Activated CD4-positive, alpha-beta T cell treated with anti-CD3 and anti-CD28 coated beads, Interleukin-2, Interleukin-6, amounts not matched to agents 100 ng/mL and 50 ng/mL, durations not matched to agents 16 hours and 8 hours (primary cell): ENCODE measurements around the gene OR6C76.
"Not testable (repeated sequence)": the region's sequence is repeated elsewhere in the genome, so short reads cannot be mapped to it uniquely, and the experiment has no call there.

Experiments
- DNase-seq: peaks from one replicate; pipeline ENCODE4 v3.0.0-alpha.2; 2020

OR6C76 gene

DNA sequence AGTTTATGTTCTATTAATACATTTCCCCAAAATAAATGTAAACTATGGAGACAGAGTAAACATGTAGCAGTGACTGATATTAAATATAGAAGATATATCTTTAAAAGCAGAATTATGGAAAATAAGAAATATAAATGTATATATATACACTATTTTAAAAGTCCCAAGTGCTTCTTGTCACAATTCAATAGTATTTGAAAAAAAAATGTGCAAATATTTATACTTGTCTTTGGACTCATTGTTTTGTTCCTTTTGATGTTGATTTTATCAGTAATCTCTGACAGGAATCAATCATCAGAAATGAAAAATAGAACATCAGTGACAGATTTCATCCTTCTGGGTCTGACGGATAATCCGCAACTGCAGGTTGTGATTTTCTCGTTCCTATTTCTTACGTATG lies at the start of gene OR6C76:
TSS of gene OR6C76 (plus strand) at position 301 of the 400 bp plus-strand sequence. CDS start at position 301, 0 bp downstream.
- no peak for DNase-seq

DNA sequence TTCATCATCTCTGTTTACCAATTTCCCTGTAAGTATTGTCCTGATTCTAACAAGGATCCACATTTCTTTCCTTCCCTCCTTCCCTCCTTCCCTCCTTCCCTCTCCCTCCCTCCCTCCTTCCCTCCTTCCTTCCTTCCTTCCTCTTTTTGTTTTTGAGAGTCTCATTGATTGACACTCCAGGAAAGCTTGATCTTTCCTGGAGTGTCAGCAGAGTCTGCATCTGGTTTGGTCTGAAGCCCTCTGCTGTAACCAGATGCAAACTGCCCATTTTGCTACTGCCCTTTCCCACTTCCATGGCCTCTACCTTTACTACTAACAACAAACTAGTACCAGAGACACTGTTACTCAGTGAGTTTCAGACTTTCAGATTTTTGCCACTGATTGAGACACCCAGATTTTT lies 40.2 kb upstream of the OR6C76 start:
- no peak for DNase-seq

DNA sequence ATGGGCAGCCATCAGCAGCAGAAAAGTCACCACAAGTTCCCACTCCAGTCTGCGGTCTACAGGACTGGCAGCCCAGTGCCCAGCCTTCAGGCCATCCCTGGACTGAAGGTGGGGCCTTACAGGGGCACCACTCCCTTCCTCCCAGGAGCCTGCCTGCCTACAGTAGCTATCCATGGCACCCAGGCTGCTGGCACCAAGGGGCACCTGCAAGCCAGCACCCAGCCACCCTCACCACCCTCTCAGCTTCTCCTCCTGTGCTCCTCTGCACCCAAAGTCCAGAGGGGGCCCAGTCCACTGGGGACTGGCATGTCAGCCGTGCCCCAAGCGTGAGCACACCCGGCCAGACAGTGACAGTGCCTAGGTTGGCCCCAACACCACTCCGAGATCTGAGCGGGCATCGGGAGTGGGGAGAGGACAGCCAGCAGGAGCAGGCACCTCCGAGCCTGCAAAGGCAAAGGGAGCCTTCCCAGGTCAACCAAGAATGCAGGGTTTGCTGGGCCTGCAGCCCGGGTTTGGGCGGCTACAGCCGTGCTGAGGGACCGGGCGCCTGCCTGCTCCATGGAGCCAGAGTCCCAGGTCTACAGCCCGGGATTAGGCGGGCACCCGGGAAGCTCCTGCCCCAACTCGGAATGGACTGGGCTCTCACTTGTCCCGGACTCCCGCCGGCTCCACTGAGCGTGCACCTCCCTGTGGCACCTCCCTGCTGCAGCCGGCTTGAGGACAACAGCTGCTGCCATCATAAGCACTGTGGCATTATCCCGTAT lies 33.8 kb upstream of the OR6C76 start:
- no peak for DNase-seq

DNA sequence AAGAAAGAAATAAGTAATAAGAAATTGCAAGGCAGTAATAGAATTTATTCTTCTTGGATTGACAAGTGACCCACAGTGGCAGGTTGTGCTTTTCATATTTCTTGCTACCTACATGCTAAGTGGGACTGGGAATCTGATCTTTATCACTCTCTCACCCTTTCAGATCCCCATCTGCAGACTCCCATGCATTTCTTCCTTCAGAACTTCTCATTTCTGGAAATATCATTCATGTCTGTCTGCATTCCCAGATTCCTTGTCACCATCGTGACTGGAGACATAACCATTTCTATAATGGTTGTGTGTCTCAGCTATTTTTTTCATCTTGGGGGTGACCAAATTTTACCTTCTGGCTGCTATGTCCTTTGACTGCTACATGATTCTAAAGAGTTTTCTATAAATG lies 29.7 kb upstream of the OR6C76 start:
- DNase-seq: no peak

DNA sequence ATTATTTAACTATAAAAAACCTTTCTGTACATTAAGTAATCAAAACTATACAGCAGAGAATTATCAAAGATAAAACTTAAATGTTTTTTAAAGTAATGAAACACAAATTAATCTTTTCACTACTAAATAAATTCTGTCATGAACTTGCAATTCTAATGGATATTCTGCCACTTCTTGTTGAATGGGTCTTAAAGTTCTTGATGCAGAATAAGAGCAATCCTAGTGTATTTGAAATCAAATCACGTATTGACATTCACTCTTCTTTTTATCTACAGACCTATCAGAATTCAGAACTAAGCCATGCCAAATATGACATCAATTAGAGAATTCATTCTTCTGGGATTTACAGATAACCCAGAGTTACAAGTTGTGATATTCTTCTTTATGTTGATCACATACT lies 25.8 kb upstream of the OR6C76 start, which contains the start of gene OR6C65:
TSS of gene OR6C65 (plus strand) at position 301 of the 400 bp plus-strand sequence. CDS start at position 301, 0 bp downstream.
- no peak for DNase-seq

DNA sequence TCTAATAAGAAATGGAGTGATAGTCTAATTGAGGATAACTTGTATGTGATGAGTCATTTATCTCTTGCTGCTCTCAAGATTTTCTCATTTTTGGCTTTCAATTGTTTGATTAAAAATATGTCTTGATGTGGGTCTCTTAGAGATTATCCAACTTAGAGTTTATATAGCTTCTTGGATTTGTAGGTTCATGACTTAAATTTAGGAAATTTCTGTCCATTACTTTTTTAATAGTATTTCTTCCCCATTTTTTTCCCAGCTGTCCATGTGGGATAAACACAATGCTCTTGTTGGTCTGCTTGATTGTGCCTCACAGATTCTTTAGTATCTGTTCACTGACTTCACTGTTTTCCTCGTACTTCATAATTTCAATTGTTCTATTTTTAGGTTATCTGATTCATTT lies 18.2 kb upstream of the OR6C76 start:
- DNase-seq: no peak

DNA sequence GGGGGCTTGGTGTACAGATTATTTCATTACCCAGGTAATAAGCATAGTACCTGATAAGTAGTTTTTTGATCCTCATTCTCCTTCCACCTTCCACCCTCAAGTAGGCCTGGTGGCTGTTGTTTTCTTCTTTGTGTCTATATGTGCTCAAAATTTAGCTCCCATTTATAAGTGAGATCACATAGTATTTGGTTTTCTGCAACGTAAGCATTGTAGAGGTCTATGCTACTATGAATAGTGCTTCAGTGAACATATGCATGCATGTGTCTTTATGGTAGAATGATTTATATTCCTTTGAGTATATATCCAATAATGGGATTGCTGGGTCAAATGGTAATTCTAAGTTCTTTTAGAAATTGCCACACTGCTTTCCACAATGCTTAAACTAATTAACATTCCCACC lies 16.9 kb upstream of the OR6C76 start:
- DNase-seq: not testable (repeated sequence)

DNA sequence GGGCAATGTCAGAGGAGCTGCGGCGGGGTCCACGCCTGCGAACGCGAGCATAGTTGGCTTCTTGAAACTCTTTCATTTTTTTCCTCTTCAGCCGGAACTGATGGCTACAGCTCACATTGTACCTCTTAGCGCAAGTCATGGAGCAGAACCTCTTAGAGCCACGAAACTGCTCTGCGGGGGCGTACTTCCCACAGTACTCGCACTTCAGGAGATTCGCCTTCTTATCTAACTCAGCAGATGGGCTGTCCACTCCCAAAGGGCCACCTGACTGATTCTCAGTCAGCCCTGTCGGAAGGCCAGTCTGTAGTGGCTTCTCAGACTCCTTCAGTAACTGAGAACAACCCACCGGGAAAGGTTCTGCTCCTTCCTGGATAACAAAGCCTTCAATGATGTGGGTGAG lies 13.9 kb upstream of the OR6C76 start:
- not testable (repeated sequence) for DNase-seq

DNA sequence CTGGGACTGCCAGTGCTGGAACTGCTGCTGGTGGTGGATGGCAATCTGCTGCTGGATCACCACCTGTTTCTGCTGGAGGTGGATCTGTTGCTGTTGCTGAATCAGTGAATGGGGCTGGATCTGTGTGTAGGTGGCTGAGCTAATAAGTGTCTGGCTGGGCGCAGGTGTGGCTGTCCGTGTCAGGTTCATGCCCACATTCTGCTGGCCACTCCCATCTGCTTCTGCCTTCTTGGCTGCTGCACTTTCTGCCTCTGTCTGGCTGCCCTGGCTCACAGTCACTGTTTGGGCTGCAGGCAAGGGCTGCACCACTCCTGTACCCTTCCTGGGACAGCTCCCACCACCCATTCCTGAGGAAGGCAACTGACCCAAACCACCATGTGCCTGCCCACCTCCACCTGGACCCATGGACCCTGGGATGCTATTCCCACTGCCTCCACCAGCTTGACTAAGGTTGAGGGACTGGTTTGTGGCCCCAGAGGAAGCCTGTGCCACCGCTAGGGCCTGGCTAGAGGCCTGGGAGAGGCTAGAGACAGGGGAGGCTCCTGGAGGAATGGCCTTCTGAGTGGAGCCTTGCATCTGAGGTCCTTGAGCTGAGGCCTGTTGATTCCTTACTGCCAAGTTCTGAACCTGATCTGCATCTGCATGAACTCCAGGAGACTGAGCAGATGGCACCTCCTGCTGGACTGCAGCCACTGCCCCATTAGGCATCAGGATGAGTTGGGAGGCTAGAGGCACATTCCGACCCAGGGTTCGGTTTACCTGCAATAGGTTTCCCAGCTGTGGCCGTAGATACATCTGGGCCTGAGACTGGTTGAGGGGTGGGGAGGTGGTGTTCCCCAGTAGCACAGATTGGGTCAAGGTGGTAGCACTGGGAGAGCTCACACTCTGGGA lies 12.3 kb upstream of the OR6C76 start:
- DNase-seq: not testable (repeated sequence)

DNA sequence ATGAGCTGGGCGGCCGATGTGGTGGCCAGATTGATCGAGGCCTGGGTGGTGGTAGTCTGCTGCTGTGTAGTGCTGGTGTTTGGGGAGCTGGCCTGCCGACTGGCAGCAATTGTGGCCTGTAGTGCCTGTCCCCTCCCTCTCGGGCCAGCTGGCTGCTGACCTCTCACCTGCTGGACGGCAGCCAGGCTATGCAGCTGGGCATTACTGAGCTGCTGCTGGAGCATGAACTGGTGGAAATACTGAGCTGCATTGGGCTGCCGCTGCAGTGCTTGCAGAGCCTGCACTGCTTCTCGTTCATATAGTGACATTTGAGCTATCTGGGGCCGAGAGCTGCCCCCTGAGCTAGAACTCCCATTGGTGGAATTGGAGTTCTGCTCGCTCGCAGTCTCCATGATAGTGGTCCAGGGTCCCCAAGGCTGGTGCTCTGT lies 11.6 kb upstream of the OR6C76 start:
- DNase-seq: not testable (repeated sequence)

DNA sequence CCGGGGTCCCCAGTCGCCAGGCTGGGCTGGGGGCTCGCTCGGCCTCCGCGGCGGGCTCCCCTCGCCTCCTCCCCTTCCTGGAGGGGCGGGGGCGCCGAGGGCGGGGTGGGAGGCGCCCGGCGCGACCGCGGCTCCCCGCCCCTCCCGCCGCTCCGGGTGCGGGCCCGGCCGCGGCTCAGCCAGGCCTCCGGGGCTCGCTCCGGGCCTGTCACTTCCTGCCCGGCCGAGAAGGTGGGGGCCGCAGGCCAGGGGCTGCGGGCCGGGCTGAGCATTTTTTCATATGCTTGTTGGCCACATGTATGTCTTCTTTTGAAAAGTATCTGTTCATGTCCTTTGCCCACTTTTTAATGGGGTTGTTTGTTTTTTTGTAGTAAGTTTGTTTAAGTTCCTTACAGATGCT lies 11.2 kb upstream of the OR6C76 start:
- DNase-seq: not testable (repeated sequence)

DNA sequence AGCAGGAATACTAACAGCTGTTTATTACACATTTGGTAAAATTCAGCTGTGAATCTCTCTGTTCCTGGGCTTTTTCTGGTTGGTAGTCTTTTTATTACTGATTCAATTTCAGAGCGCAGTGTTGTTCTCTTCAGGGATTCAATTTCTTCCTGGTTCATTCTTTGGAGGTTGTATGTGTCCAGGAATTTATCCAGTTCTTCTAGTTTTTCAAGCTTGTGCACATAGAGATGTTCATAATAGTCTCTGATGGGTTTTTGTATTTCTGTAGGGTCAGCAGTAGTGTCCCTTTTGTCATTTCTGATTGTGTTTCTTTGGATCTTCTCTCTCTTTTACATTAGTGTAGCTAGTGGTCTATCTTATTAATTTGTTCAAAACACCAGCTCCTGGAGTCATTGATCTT lies 9.1 kb upstream of the OR6C76 start:
- DNase-seq: no peak

DNA sequence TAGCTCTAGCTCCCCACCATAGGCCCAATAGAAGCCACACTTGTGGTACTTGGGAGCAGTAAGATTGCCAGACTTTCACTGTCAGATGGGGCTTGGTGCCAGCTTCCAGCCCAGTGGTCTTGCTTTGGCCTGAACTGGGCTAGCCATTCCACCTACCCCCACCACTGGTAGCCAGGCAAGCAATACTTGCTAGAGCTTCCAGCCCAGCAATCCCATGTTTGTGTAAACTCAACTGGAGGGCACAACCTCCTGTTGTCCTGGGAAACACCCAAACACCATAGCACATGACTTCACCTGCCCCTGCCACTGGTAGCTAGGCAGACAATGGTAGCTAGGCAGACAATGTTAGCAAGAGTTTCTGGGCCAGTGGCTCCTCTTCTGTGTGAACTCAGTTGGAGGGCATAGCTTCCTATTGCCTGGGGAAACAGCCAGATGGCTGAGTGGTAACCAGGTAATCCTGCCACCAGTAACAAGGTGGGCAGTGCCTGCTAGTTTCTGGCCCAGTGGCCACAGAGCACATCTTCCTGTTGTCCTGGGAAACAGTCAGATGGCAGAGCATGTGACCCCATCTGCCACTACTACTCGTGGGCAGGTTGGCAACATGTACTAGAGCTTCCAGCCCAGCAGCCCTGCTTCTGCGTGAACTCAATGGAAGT lies 5.6 kb upstream of the OR6C76 start:
- DNase-seq: no peak

DNA sequence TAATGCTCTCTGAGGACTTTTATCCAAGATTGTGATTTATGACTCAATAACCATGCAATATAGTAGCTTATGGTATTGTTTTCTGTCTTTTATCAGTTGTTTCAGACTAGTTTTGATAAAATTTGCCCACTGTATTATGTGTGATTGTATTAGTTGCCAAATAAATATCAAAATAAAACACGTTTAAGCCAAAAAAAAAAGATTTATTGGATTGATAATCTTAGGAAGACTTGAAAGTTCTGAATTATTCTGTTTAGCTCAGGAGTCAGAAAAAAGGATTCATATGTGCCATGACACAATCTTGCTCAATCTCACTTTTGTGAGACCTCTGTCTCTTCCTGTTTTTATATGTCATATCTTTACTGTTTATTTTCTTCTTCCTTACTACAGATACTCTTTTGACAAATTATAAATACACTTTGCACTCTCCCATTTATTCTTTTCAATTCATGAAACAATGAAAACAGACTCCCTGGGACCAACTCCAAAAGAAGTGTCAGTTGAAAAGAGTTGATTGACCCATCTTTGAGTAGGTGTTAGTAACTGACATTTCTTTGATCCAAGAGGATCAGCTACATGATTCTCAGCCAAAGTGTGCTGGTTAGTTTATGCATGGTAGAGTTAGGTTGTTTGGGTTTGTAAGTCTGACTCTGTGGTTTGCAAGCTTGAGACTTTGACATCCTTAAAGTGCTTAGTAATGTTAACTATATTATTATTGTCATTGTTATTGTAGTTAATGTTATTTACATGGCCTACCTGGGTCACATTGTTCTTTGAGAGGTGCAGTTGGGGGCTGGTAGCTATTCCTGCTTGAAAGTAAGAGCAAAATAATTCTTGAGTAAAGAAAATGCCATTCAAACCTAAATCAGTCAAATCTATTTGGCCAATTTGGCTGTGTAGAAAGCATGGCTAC lies 2.5 kb downstream of the OR6C76 start:
- no peak for DNase-seq

DNA sequence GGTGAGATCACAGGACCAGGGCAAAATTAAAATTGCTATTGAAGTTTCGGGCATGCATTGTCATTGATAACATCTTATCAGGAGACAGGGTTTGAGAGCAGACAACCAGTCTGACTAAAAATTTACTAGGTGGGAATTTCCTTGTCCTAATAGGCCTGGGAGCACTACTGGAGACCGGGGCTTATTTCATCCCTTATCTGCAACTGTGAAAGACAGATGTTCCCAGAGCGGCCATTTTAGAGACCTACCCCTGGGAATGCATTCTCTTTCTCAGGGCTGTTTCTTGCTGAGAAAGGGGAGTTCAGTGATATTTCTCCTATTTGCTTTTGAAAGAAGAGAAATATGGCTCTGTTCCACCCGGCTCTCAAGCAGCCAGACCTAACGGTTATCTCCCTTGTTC lies 15.2 kb downstream of the OR6C76 start:
- DNase-seq: not testable (repeated sequence)

DNA sequence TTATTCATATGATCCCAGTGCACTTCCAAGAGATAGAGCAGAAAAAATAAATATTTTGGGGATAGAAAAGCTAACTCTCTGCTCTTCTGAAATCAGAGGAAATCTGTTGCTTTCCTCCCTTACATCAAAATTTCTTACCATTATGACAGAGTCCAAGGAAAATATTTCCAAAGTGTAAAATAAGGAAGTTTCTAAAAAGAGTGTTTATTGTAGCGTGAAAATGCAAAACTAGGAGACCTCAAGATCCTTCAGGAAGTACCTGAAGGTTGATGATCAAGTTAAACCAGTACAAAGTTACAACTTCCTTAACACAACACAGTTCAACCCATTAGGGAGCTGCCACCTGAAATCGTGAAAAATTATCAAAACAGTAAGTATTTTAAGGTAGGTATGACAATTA lies 17.7 kb downstream of the OR6C76 start, which contains the start of gene OR6C2:
TSS of gene OR6C2 (plus strand) at position 301 of the 400 bp plus-strand sequence. CDS start 8,138 bp downstream, outside the sequence.
- DNase-seq: no peak

DNA sequence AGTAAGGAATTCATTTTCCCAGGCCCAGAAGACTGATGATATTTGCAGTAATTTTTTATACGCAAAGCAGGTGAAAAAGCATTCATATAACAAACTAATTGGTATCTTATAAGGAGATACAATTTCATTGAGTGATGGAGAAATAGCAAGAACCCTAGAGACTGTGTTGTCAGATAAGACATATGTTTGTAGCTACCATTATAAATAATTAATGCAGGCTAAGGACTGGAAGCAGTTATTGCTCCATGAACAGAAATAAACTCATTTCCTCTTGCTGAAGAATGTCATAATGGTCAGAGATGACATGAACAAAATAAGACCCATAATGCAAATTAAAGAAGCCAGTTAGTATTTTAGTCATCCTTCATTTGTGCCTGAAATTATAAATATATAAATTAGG lies 19.3 kb downstream of the OR6C76 start:
- no peak for DNase-seq

DNA sequence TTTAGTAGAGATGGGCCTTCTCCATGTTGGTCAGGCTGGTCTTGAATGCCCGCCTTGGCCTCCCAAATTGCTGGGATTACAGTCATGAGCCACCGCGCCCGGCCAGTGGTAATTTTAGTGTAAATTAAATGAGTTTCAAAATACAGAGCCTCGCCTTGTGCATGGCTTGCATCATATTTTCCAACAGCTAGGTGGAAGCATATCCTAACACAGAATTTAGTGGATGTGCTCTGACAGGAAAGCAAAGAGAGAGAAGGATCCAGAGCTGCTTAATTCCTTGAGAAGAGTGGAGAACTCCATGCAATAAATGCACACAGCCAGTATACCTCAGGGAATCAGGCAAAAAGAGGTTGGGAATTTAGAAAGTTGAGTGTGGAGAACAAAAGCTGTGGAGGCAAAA lies 20.3 kb downstream of the OR6C76 start:
- no peak for DNase-seq

DNA sequence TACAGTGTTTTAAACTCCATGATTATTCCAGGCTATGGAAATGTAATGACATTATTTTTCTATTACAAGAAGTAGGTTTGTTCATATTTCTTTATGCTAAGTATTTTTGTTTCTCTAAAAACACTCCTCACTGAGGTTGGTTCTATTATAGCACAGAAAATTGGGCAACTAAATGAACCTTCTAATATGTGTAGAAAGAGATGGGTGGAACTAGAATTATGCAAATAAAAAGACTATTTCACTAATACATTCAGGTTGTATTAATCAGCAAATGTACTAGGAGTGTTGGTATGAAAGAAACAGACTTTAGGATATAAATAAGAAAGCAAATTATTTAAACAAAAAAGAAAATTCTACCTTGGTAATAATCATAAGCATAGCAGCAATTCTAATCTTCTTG lies 22.8 kb downstream of the OR6C76 start:
- DNase-seq: no peak

DNA sequence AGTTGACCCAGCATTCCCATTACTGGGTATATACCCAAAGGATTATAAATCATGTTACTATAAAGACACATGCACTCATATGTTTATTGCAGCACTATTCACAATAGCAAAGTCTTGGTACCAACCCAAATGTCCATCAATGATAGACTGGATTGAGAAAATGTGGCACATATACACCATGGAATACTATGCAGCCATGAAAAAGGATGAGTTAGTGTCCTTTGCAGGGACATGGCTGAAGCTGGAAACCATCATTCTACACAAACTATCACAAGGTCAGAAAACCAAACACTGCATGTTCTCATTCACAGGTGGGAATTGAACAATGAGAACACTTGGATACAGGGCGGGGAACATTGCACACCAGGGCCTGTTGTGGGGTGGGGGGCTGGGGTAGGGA lies 38.9 kb downstream of the OR6C76 start:
- DNase-seq: not testable (repeated sequence)

DNA sequence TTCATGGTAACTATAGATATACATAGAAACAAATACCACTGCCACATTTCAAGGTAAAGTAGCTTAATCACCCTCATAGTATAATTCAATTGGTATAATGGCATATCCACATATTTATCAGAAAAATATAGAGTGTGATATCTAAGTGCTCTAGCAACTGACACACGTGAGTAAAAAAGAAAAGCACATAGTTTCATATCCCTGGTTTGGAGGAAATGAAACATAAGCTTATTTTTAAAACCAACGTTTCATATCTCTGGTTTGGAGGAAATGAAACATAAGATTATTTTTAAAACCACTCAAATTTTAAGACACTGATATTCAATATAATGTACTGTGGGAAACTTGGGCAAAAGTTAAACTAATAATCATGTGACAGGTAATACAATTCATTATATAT lies 41.8 kb downstream of the OR6C76 start:
- DNase-seq: no peak

DNA sequence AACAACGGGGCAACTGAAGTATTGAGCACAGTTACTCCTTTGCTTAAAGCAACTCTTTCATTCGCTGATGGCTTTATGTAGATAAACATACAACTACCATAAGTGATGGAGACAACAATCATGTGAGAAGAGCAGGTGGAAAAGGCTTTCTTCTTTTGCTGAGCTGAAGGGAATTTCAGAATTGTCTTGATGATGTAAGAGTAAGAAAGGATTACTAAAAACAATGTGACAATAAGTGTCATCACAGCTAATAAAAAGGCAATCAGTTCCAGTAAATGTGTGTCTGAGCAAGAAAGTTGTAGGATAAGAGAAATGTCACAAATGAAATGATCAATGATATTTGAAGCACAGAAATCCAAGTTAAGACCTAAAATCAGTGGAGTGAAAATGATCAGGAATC lies 43.2 kb downstream of the OR6C76 start:
- DNase-seq: no peak
